ENCODE data around the gene ZBTB20. TPM values are rescaled to one million over a fixed set of nuclear protein-coding genes. Genes with fewer than 3 reads are reported as not detected.

ZBTB20 gene
- total and polyA plus RNA-seq, 3 experiments from 2014 or later: 6.3 to 25.6 (median 6.5) TPM

GRCh38 chr3:114519415-114519814 lies 627.7 kb downstream of the ZBTB20 start:
- Mint-ChIP-seq H3K4me1 (no peaks in the 10 kb centered on the region), H3K27me3 (no peaks in the 10 kb centered on the region), H3K27ac (no peak overlapping the region), H3K36me3 (peaks cover 0 to 8% (median 1%) of the 10 kb centered on the region in 3 donors), H3K9me3 (no peaks in the 10 kb centered on the region), H3K4me3 (no peak overlapping the region)
- ChIA-PET POLR2A (no interaction called here), CTCF (no interaction called here)
- Histone ChIP-seq H3K27ac (ENCODE audit: low read depth, low read length) (no peak overlapping the region), H3K4me3 (ENCODE audit: low read length) (no peak overlapping the region), H3K9me3 (ENCODE audit: low read length) (no peaks in the 10 kb centered on the region), H3K27me3 (ENCODE audit: insufficient read depth, low read length, poor library complexity, severe bottlenecking) (no peaks in the 10 kb centered on the region), H3K36me3 (ENCODE audit: insufficient read depth, low read length) (no peaks in the 10 kb centered on the region), H3K4me1 (ENCODE audit: insufficient read depth, low read length) (no peaks in the 10 kb centered on the region)
- DNase-seq: no peak

- Mint-ChIP-seq H3K4me3 (no peak overlapping the region), H3K9me3 (no peaks in the 10 kb centered on the region), H3K4me1 (no peaks in the 10 kb centered on the region), H3K36me3 (peaks cover 0 to 10% (median 3%) of the 10 kb centered on the region in 3 donors), H3K27ac (no peak overlapping the region), H3K27me3 (no peaks in the 10 kb centered on the region)
- no peaks in the 10 kb centered on the region for H3K4me1 ChIP-seq (ENCODE audit: insufficient read depth, low read length)
- H3K9me3 ChIP-seq (ENCODE audit: low read length): no peaks in the 10 kb centered on the region
- H3K4me3 ChIP-seq (ENCODE audit: low read length): no peak overlapping the region
- ChIA-PET POLR2A (no interaction called here), CTCF (no interaction called here)
- no peaks in the 10 kb centered on the region for H3K27me3 ChIP-seq (ENCODE audit: insufficient read depth, low read length, poor library complexity, severe bottlenecking)
- no peak for DNase-seq
- H3K36me3 ChIP-seq (ENCODE audit: insufficient read depth, low read length): no peaks in the 10 kb centered on the region
- H3K27ac ChIP-seq (ENCODE audit: low read depth, low read length): no peak overlapping the region
Observed at GRCh38 chr3:114518206-114518808, 628.8 kb downstream of the ZBTB20 start.

DNA sequence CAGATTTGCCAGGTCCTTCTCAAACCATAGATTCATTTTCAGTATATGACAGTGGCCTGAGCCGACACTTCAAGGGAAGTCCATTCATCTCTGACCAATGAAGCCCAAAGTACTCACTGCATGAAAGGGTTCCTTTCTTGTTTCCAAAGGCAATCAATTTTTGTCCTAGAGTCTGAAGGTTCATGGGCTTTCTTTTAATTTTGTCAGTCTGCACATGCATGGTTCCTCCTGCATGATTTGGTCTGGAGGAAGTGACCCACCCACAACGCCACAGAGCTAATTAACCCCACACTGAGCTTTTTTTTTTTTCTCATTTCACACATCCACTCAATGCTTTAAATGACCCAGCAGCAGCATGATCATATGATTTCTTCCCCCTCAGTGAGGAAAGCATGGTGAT lies 636.9 kb downstream of the ZBTB20 start:
- Mint-ChIP-seq H3K4me3 (no peak overlapping the region), H3K4me1 (peaks cover 2 to 11% (median 8%) of the 10 kb centered on the region in 3 donors), H3K27ac (no peak overlapping the region), H3K27me3 (peaks cover 0 to 2% of the 10 kb centered on the region in 2 donors), H3K9me3 (no peaks in the 10 kb centered on the region), H3K36me3 (peaks cover 0 to 8% (median 3%) of the 10 kb centered on the region in 3 donors)
- DNase-seq: no peak
- Histone ChIP-seq H3K4me3 (ENCODE audit: low read length) (no peak overlapping the region), H3K36me3 (ENCODE audit: insufficient read depth, low read length) (no peaks in the 10 kb centered on the region), H3K27ac (ENCODE audit: low read depth, low read length) (no peak overlapping the region), H3K9me3 (ENCODE audit: low read length) (no peaks in the 10 kb centered on the region), H3K4me1 (ENCODE audit: insufficient read depth, low read length) (no peaks in the 10 kb centered on the region), H3K27me3 (ENCODE audit: insufficient read depth, low read length, poor library complexity, severe bottlenecking) (no peaks in the 10 kb centered on the region)
- ChIA-PET POLR2A (interaction anchor here (0.6 kb wide), 1 partner anchor 245 kb away, joined by 3 read pairs; no protein-coding TSS in a partner anchor), CTCF (no interaction called here)

- CTCF ChIA-PET: no interaction called here
Observed at GRCh38 chr3:114509756-114510155, 637.3 kb downstream of the ZBTB20 start.

GRCh38 chr3:114508976-114509375 lies 638.1 kb downstream of the ZBTB20 start:
- Mint-ChIP-seq H3K9me3 (no peaks in the 10 kb centered on the region), H3K27me3 (peaks cover 0 to 2% of the 10 kb centered on the region in 2 donors), H3K4me1 (peaks cover 2 to 18% (median 8%) of the 10 kb centered on the region in 3 donors), H3K36me3 (peaks cover 0 to 6% (median 0%) of the 10 kb centered on the region in 3 donors), H3K27ac (no peak overlapping the region), H3K4me3 (no peak overlapping the region)
- no peaks in the 10 kb centered on the region for H3K36me3 ChIP-seq (ENCODE audit: insufficient read depth, low read length)
- no peaks in the 10 kb centered on the region for H3K9me3 ChIP-seq (ENCODE audit: low read length)
- H3K27me3 ChIP-seq (ENCODE audit: insufficient read depth, low read length, poor library complexity, severe bottlenecking): no peaks in the 10 kb centered on the region
- no peak for DNase-seq
- H3K4me3 ChIP-seq (ENCODE audit: low read length): no peak overlapping the region
- POLR2A ChIA-PET: interaction anchor here (0.7 kb wide), 1 partner anchor 8 kb away, joined by 3 read pairs; no protein-coding TSS in a partner anchor
- H3K4me1 ChIP-seq (ENCODE audit: insufficient read depth, low read length): no peaks in the 10 kb centered on the region
- CTCF ChIA-PET: no interaction called here
- no peak overlapping the region for H3K27ac ChIP-seq (ENCODE audit: low read depth, low read length)

More at GRCh38 chr3:114509756-114510155, 637.3 kb downstream of the ZBTB20 start:
- POLR2A ChIA-PET: no interaction called here
- Histone ChIP-seq H3K27ac (ENCODE audit: low read depth, low read length) (no peak overlapping the region), H3K36me3 (ENCODE audit: insufficient read depth, low read length) (no peaks in the 10 kb centered on the region), H3K9me3 (ENCODE audit: low read length) (no peaks in the 10 kb centered on the region), H3K4me1 (ENCODE audit: insufficient read depth, low read length) (no peaks in the 10 kb centered on the region), H3K27me3 (ENCODE audit: insufficient read depth, low read length, poor library complexity, severe bottlenecking) (no peaks in the 10 kb centered on the region), H3K4me3 (ENCODE audit: low read length) (no peak overlapping the region)
- Mint-ChIP-seq H3K27ac (no peak overlapping the region), H3K36me3 (peaks cover 0 to 8% (median 3%) of the 10 kb centered on the region in 3 donors), H3K4me3 (no peak overlapping the region), H3K27me3 (peaks cover 0 to 2% of the 10 kb centered on the region in 2 donors), H3K4me1 (peaks cover 2 to 11% (median 8%) of the 10 kb centered on the region in 3 donors), H3K9me3 (no peaks in the 10 kb centered on the region)
- no peak for DNase-seq

DNA sequence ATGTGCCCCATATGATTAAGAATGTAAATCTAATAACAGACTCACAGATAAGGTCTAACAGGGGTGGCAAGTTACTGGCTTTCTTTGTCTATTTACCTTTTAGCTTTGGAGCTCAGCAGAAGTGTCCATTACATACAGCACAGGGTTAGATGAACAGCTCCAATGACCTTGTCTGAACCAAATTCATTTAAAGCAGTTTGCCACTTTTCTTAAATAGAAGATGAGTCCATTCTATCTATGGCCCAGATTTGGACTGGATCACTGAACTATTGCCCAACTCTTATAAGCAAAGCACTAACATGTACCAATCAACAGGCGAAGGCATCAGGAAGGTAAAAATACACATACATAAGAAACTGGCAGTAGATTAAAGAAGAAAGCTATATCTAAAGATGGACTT lies 638.9 kb downstream of the ZBTB20 start:
- peaks cover 2 to 18% (median 8%) of the 10 kb centered on the region in 3 donors for H3K4me1 Mint-ChIP-seq
- H3K27ac Mint-ChIP-seq: no peak overlapping the region
- Histone ChIP-seq H3K27me3 (ENCODE audit: insufficient read depth, low read length, poor library complexity, severe bottlenecking) (no peaks in the 10 kb centered on the region), H3K4me3 (ENCODE audit: low read length) (no peak overlapping the region), H3K9me3 (ENCODE audit: low read length) (no peaks in the 10 kb centered on the region), H3K36me3 (ENCODE audit: insufficient read depth, low read length) (no peaks in the 10 kb centered on the region), H3K4me1 (ENCODE audit: insufficient read depth, low read length) (no peaks in the 10 kb centered on the region), H3K27ac (ENCODE audit: low read depth, low read length) (no peak overlapping the region)
- POLR2A ChIA-PET: no interaction called here
- H3K9me3 Mint-ChIP-seq: no peaks in the 10 kb centered on the region
- DNase-seq: no peak
- no peak overlapping the region for H3K4me3 Mint-ChIP-seq
- H3K27me3 Mint-ChIP-seq: peaks cover 0 to 2% of the 10 kb centered on the region in 2 donors
- CTCF ChIA-PET: no interaction called here
- peaks cover 0 to 4% (median 0%) of the 10 kb centered on the region in 3 donors for H3K36me3 Mint-ChIP-seq

DNA sequence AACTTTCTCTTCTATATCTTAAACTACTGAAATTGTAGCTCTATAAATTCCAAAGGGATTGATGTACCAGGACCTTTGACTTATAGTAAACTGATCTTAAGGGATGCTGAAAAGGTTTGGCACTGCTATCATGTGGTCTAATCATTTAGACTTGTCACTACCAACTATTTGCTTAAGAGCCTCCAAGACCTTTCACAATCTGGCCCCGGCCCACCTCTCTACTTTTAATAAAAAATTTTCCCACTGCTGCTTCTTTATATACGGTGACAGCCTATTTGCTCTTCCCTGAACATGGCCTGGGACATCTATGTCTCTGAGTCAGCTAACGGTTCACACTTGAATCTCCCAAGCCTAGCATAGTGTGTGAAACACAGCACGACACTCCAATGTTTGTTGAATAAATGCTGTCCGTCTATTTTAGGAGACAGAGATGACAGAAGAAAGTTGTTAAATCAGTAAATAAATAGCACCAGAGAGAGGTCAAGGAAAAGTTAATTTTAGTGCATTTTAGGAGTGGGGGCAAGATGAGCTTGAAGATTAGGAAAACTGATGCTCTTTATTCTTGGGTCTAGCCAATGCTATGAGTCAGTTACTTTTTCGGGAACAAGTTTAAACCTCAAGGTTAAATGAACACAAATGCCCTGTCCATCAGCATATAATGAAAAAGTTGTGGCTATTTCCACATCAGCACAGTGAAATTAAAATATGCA lies 640.3 kb downstream of the ZBTB20 start:
- CTCF ChIA-PET: interaction anchor here (0.7 kb wide), 1 partner anchor 10 kb away, joined by 3 read pairs; no protein-coding TSS in a partner anchor
- no peaks in the 10 kb centered on the region for H3K9me3 Mint-ChIP-seq
- H3K27ac Mint-ChIP-seq: no peak overlapping the region
- peaks cover 2 to 4% of the 10 kb centered on the region in 2 donors for H3K27me3 Mint-ChIP-seq
- no peak overlapping the region for H3K4me3 ChIP-seq (ENCODE audit: low read length)
- H3K36me3 ChIP-seq (ENCODE audit: insufficient read depth, low read length): no peaks in the 10 kb centered on the region
- no peak for DNase-seq
- POLR2A ChIA-PET: no interaction called here
- H3K9me3 ChIP-seq (ENCODE audit: low read length): no peaks in the 10 kb centered on the region
- H3K4me1 Mint-ChIP-seq: peaks cover 10 to 24% (median 20%) of the 10 kb centered on the region in 3 donors
- no peaks in the 10 kb centered on the region for H3K27me3 ChIP-seq (ENCODE audit: insufficient read depth, low read length, poor library complexity, severe bottlenecking)
- peaks cover 0 to 4% (median 0%) of the 10 kb centered on the region in 3 donors for H3K36me3 Mint-ChIP-seq
- no peaks in the 10 kb centered on the region for H3K4me1 ChIP-seq (ENCODE audit: insufficient read depth, low read length)
- no peak overlapping the region for H3K4me3 Mint-ChIP-seq
- no peak overlapping the region for H3K27ac ChIP-seq (ENCODE audit: low read depth, low read length)

DNA sequence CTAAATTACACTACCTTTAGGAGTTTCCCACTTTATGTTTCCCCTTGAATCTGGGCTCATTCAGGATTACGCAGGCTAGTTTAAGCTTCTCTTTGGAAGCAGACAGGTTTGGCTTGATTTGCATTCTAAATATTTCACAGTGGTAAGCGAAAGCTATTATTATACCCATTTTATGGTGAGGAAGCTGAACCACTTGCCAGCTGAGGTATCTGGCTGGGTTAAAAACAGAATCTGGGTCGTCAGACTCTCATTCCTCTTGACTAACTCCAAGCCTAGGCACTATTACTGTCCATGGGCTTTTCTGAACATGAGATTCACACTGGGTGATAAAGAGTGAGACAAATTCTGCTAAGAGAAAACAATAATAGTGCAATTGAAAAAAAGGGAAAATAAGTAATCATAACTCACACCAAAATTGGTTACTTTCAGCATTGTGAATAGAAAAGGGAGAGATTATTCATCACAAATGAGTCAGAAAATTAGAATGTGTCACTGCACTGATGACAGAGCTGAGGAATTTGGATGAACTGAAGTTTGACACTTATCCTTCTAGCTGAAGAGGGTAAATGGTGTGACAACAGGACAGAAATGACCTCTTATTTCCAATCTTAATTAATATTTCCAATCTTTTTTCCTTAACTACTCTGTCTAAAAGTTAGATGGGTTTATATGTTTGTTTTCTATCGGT lies 642.0 kb downstream of the ZBTB20 start:
- no peaks in the 10 kb centered on the region for H3K9me3 Mint-ChIP-seq
- H3K4me3 Mint-ChIP-seq: no peak overlapping the region
- H3K36me3 ChIP-seq (ENCODE audit: insufficient read depth, low read length): no peaks in the 10 kb centered on the region
- DNase-seq: no peak
- H3K27me3 ChIP-seq (ENCODE audit: insufficient read depth, low read length, poor library complexity, severe bottlenecking): no peaks in the 10 kb centered on the region
- ChIA-PET CTCF (no interaction called here), POLR2A (no interaction called here)
- peaks cover 0 to 4% of the 10 kb centered on the region in 2 donors for H3K27me3 Mint-ChIP-seq
- peaks cover 14 to 21% (median 19%) of the 10 kb centered on the region in 3 donors for H3K4me1 Mint-ChIP-seq
- peaks cover 0 to 2% (median 0%) of the 10 kb centered on the region in 3 donors for H3K36me3 Mint-ChIP-seq
- H3K9me3 ChIP-seq (ENCODE audit: low read length): no peaks in the 10 kb centered on the region
- no peak overlapping the region for H3K27ac Mint-ChIP-seq
- no peak overlapping the region for H3K27ac ChIP-seq (ENCODE audit: low read depth, low read length)
- H3K4me1 ChIP-seq (ENCODE audit: insufficient read depth, low read length): peaks cover 4% of the 10 kb centered on the region
- no peak overlapping the region for H3K4me3 ChIP-seq (ENCODE audit: low read length)
